Pancreas (tissue), 10 donors: Measurements from ENCODE around the gene MACROD2. TPM values are rescaled to one million over a fixed set of nuclear protein-coding genes. Genes with fewer than 3 reads are reported as not detected.

Experiments
- ATAC-seq, 4 donors: fragments of 200-7000 bp; cut with Tn5 transposase; one replicate each; pipeline versions ENCODE4 v1.8.0 to v1.9.1; 2020; ENCODE audit warnings: mild to moderate bottlenecking in 4 of 4, moderate library complexity in 4 of 4
- DNase-seq, 6 donors: peaks; one replicate each; pipeline ENCODE4 v3.0.0-alpha.2; 2020
- FAIRE-seq: peaks from 2 replicates; lab custom pipeline; 2012; peaks lifted over from hg19 to GRCh38; lab: Jason Lieb, UNC
- H3K27ac ChIP-seq, 4 donors: fragments of 200-600 bp; sonication (generic); 1 replicate in 3 of 4; 2 replicates in 1 of 4; pipeline versions ENCODE4 v1.5.0 to v1.8.0; 2020
- H3K27me3 ChIP-seq, 4 donors: fragments of 200-600 bp; one replicate each; pipeline ENCODE4 v1.8.0; 2021
- H3K36me3 ChIP-seq, 3 donors: fragments of 200-600 bp; sonication (generic) in 1 of 3; one replicate each; pipeline versions ENCODE4 v1.5.0 to v1.8.0; 2020 to 2021
- H3K4me1 ChIP-seq, 3 donors: fragments of 200-600 bp; one replicate each; pipeline ENCODE4 v1.8.0; 2021
- H3K4me3 ChIP-seq, 4 donors: fragments of 200-600 bp; sonication (generic) in 2 of 4; one replicate each; pipeline versions ENCODE4 v1.5.0 to v1.8.0; 2020 to 2021
- H3K9me3 ChIP-seq, 4 donors: fragments of 200-600 bp; one replicate each; pipeline ENCODE4 v1.8.0; 2021
- CTCF ChIP-seq, 4 donors: fragments of 200-600 bp; sonication (generic) in 3 of 4; IDR thresholded peaks; one replicate each; pipeline versions ENCODE4 v1.5.0 to v1.8.0; 2021; ENCODE audit warnings: antibody characterized with exemption in 4 of 4
- WGBS, 2 donors: extraction: QIAGEN DNeasy Blood & Tissue Kit; methylation state at CpG; one replicate each; pipeline ENCODE4 v1.1.7; 2013; 5-methylcytosine and 5-hydroxymethylcytosine counted together
- intact Hi-C, 3 donors: fragments of 100-400 bp; cut with DNase I; formaldehyde crosslinking; loops; one replicate each; pipeline versions ENCODE4 v1.11.1 to v1.14.2; 2022
- polyA plus RNA-seq, 2 donors: library from polyadenylated mRNA; stranded (reverse); fragments of 200-250 nt; gene quantifications; one replicate each; pipeline ENCODE4 v1.2.3, GENCODE V29; 2013
- total RNA-seq, 6 donors: library from RNA; stranded (reverse); fragmentation: NEBNext Ultra II Directional in 4 of 6; extraction: Animal tissue kit (Norgen Biotek cat#: 25700) in 4 of 6; gene quantifications; one replicate each; pipeline versions ENCODE4 v1.2.1 to v1.2.4, GENCODE V29; 2021 to 2023
- donor health status: healthy with polysubstance abuse.
- donor health status: DM: no; HTN: no; CAD: no; lungs with moderate emphysema.
- donor health status: DM: no; HTN: no; CAD: no.
- donor health status: control.
- donor health status: control.
- donor health status: Bipolar disorder and iron deficiency.
- donor health status: DM: yes; HTN: yes; CAD: no.
- donor health status: DM: no; HTN: no; CAD: no.
- donor health status: DM: no; HTN: no; CAD: no.
- donor health status: DM: yes; HTN: yes; CAD: no.

MACROD2 gene
- total RNA-seq (1 to 10 TPM; 2.3 to 4.9 (median 3.1) TPM), polyA plus RNA-seq (1 to 10 TPM; 1.7 to 2.1 TPM)

DNA sequence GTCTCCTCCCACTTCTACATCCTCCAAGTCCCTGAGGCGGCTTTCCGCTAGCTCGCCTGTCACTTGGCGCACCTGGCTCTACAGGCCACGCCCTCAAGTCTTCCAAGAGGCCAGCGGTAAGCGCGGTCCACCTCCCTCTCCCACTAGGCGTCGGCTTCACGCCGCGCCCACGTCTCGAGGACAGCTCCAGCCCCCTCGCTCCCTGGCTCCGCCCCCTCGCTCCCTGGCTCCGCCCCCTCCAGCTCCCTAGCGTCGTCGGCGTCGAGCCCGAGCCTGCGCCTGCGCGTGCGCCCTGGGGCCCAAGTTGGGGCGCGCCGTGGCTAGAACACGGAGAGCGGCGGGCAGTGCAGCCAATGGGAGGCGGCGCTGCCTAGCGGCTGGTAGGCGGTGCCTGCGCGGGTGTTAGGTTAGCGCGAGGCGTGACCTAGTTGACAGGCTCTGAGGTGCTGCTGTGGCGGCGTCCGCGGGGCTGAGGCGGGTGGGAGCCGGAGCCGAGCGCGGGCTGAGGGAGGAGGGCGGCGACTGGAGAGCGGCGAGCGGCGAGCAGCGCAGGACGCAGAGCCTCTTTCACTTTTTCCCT lies at the start of gene MACROD2:
Gene MACROD2 (plus strand): TSS at position 431 of the 580 bp plus-strand sequence.
- Histone ChIP-seq H3K4me3 (peak within 1 kb of the TSS; percentile 69 to 83 (median 78)), H3K36me3 (no peaks in the 10 kb centered on the region), H3K9me3 (no peaks in the 10 kb centered on the region), H3K27me3 (no peaks in the 10 kb centered on the region), H3K27ac (peak within 1 kb of the TSS; percentile 58 to 89 (median 80)), H3K4me1 (peaks cover 0 to 4% (median 0%) of the 10 kb centered on the region in 3 donors)
- no peak for TF ChIP-seq CTCF (IDR thresholded peaks at IDR 0.05)
- intact Hi-C loops, result no loop called here
- 0 to 2% methylated on average over 51 to 61 of the region's 61 CpGs for WGBS, 2 donors
- ATAC-seq (peak; percentile 93 to 98 (median 96)), DNase-seq (peak; percentile 95 to 100 (median 99)), FAIRE-seq (no peak)

- Histone ChIP-seq H3K27ac (no peak overlapping the region), H3K4me3 (no peak overlapping the region), H3K9me3 (no peaks in the 10 kb centered on the region), H3K4me1 (no peaks in the 10 kb centered on the region), H3K36me3 (no peaks in the 10 kb centered on the region), H3K27me3 (no peaks in the 10 kb centered on the region)
- TF ChIP-seq CTCF (IDR thresholded peaks at IDR 0.05), result no peak
- intact Hi-C loops, result no loop called here
- 61 to 85% methylated on average over 3 of the region's 3 CpGs for WGBS, 2 donors
- DNase-seq (no peak), FAIRE-seq (no peak), ATAC-seq (no peak)
Observed at GRCh38 chr20:13947719-13948118, 47.6 kb upstream of the MACROD2 start.

DNA sequence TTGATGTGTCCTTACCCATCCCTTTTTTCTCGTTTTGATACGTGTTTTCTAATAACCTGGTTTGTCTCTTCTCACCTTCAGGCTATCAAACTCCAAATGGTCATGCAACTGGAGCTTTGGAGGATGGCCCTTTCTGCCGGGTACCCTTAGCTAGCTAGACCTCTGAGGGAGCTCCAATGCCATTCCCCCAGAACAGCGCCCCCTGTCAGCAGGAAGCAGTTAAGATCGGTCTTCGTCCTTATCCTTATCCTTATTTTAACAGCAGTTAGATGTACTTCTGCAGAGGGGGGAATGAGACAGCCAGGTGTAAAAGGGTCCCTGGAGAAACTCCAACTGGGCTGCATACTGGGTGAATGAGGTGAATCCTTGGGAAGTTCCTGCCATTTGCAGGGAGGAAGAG lies 42.1 kb upstream of the MACROD2 start:
- Histone ChIP-seq H3K4me1 (no peaks in the 10 kb centered on the region), H3K27me3 (no peaks in the 10 kb centered on the region), H3K27ac (no peak overlapping the region), H3K36me3 (no peaks in the 10 kb centered on the region), H3K9me3 (no peaks in the 10 kb centered on the region), H3K4me3 (no peak overlapping the region)
- 54 to 64% methylated on average over 6 of the region's 6 CpGs for WGBS, 2 donors
- no peak for DNase-seq
- no peak for TF ChIP-seq CTCF (IDR thresholded peaks at IDR 0.05)
- FAIRE-seq, result no peak
- no peak for ATAC-seq
- intact Hi-C loops, result no loop called here

DNA sequence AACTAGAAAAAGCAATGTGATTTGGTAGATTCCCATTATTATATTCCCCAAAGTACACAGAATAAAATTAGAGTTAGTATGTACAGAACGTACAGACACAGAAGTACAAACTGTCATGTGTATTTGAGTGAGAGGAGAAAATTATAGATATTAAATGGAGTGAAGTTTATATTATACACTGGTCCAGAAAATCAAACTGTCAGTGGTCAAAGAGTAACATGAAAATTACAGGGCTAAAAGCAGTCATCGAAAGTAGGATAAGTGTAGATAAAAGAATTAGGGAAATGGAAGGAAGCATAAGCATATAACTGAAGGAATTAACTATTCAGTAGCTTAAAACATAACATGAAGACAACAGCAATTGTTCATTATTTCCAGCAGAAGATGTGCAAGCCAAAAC lies 35.2 kb upstream of the MACROD2 start:
- no peak for DNase-seq
- ATAC-seq, result no peak
- no peak for TF ChIP-seq CTCF (IDR thresholded peaks at IDR 0.05)
- H3K27me3 ChIP-seq, result no peaks in the 10 kb centered on the region
- no peak overlapping the region for H3K27ac ChIP-seq
- intact Hi-C loops, result no loop called here
- no peak for FAIRE-seq
- no peaks in the 10 kb centered on the region for H3K9me3 ChIP-seq
- WGBS, 2 donors, result 59 to 67% methylated on average over 2 of the region's 2 CpGs
- H3K4me3 ChIP-seq, result no peak overlapping the region
- no peaks in the 10 kb centered on the region for H3K4me1 ChIP-seq
- no peaks in the 10 kb centered on the region for H3K36me3 ChIP-seq

- Histone ChIP-seq H3K36me3 (no peaks in the 10 kb centered on the region), H3K27ac (no peak overlapping the region), H3K4me1 (no peaks in the 10 kb centered on the region), H3K27me3 (no peaks in the 10 kb centered on the region), H3K9me3 (no peaks in the 10 kb centered on the region), H3K4me3 (no peak overlapping the region)
- intact Hi-C loops, result no loop called here
- DNase-seq (no peak), ATAC-seq (no peak), FAIRE-seq (no peak)
- no peak for TF ChIP-seq CTCF (IDR thresholded peaks at IDR 0.05)
- 70 to 71% methylated on average over 3 of the region's 3 CpGs for WGBS, 2 donors
Observed at GRCh38 chr20:13960525-13960924, 34.8 kb upstream of the MACROD2 start.
